Muscle layer of colon (tissue), 2 donors: ENCODE data around the gene METTL1.
"Not testable (repeated sequence)": the region's sequence is repeated elsewhere in the genome, so short reads cannot be mapped to it uniquely, and the experiment has no call there.

Experiments used
- H3K27ac ChIP-seq: one replicate; pipeline ENCODE4 v1.7.0; 2013; ENCODE audit warnings: low read depth, mild to moderate bottlenecking, low read length, moderate library complexity
- H3K27me3 ChIP-seq, 2 donors: one replicate each; pipeline ENCODE4 v1.7.0; 2013; ENCODE audit warnings: low read length in 2 of 2, mild to moderate bottlenecking in 2 of 2; ENCODE audit not compliant: insufficient read depth in 2 of 2, control insufficient read depth in 1 of 2
- H3K36me3 ChIP-seq: one replicate; pipeline ENCODE4 v1.7.0; 2013; ENCODE audit warnings: mild to moderate bottlenecking, low read length; ENCODE audit not compliant: insufficient read depth
- H3K4me1 ChIP-seq: one replicate; pipeline ENCODE4 v1.7.0; 2013; ENCODE audit warnings: mild to moderate bottlenecking, low read length; ENCODE audit not compliant: insufficient read depth
- H3K4me3 ChIP-seq, 2 donors: one replicate each; pipeline ENCODE4 v1.7.0; 2013; ENCODE audit warnings: low read length in 2 of 2, low read depth in 1 of 2, mild to moderate bottlenecking in 1 of 2, moderate library complexity in 1 of 2
- H3K9ac ChIP-seq: one replicate; pipeline ENCODE4 v1.7.0; 2013; ENCODE audit warnings: low read length
- H3K9me3 ChIP-seq: one replicate; pipeline ENCODE4 v1.7.0; 2013; ENCODE audit warnings: mild to moderate bottlenecking, low read length
- donor health status: abdominal sarcoma.
- donor health status: Adenocarcinoma of cecum.

The METTL1 gene

GRCh38 chr12:57775563-57776246 is 3.8 kb upstream of the METTL1 start:
- H3K9me3 ChIP-seq = no peaks in the 10 kb centered on the region
- no peak overlapping the region for H3K27ac ChIP-seq
- H3K27me3 ChIP-seq = no peaks in the 10 kb centered on the region
- peaks cover 9% of the 10 kb centered on the region for H3K36me3 ChIP-seq
- peaks cover 5% of the 10 kb centered on the region for H3K4me1 ChIP-seq
- no peak overlapping the region for H3K4me3 ChIP-seq
- H3K9ac ChIP-seq = no peak overlapping the region

- no peak overlapping the region for H3K4me3 ChIP-seq
- H3K36me3 ChIP-seq = peaks cover 4% of the 10 kb centered on the region
These were observed 3.1 kb upstream of the METTL1 start for GRCh38 chr12:57775044-57775443.

GRCh38 chr12:57774634-57775033 is 2.7 kb upstream of the METTL1 start:
- not testable (repeated sequence) for H3K9me3 ChIP-seq, H3K27me3 ChIP-seq, H3K27ac ChIP-seq, H3K4me1 ChIP-seq, H3K36me3 ChIP-seq, H3K4me3 ChIP-seq, H3K9ac ChIP-seq

More at GRCh38 chr12:57775044-57775443, 3.1 kb upstream of the METTL1 start:
- H3K27ac ChIP-seq = no peak overlapping the region
- H3K27me3 ChIP-seq = no peaks in the 10 kb centered on the region
- H3K4me1 ChIP-seq = peaks cover 5% of the 10 kb centered on the region
- no peaks in the 10 kb centered on the region for H3K9me3 ChIP-seq
- H3K9ac ChIP-seq = no peak overlapping the region

GRCh38 chr12:57772429-57773322 is 771 bp upstream of the METTL1 start, which contains the start of gene EEF1AKMT3:
Gene EEF1AKMT3, plus strand, starts transcription at chr12:57772614. Its CDS starts 111 bp downstream, at chr12:57772725.
- peak within 1 kb of the TSS; percentile 55 for H3K9ac ChIP-seq
- H3K4me3 ChIP-seq = peak within 1 kb of the TSS; percentile 72 to 82
- no peaks in the 10 kb centered on the region for H3K27me3 ChIP-seq
- peaks cover 9% of the 10 kb centered on the region for H3K36me3 ChIP-seq
- H3K9me3 ChIP-seq = no peaks in the 10 kb centered on the region
- peaks cover 5% of the 10 kb centered on the region for H3K4me1 ChIP-seq
- peak within 1 kb of the TSS; percentile 95 for H3K27ac ChIP-seq

- H3K36me3 ChIP-seq = peaks cover 9% of the 10 kb centered on the region
- H3K27ac ChIP-seq = peak overlapping the region; percentile 95
- peak overlapping the region; percentile 8 for H3K9ac ChIP-seq
- H3K4me1 ChIP-seq = peaks cover 13% of the 10 kb centered on the region
- peak overlapping the region; percentile 72 to 82 for H3K4me3 ChIP-seq
- H3K9me3 ChIP-seq = no peaks in the 10 kb centered on the region
- peaks cover 0 to under 1% of the 10 kb centered on the region in 2 donors for H3K27me3 ChIP-seq
These were observed 551 bp downstream of the METTL1 start for GRCh38 chr12:57771236-57771872.

GRCh38 chr12:57770734-57771133 is 1.2 kb downstream of the METTL1 start:
- no peak overlapping the region for H3K9ac ChIP-seq
- H3K4me3 ChIP-seq = no peak overlapping the region
- peaks cover 5% of the 10 kb centered on the region for H3K36me3 ChIP-seq
- H3K27ac ChIP-seq = no peak overlapping the region
- peaks cover 19% of the 10 kb centered on the region for H3K4me1 ChIP-seq
- peaks cover 4 to 6% of the 10 kb centered on the region in 2 donors for H3K27me3 ChIP-seq
- no peaks in the 10 kb centered on the region for H3K9me3 ChIP-seq

GRCh38 chr12:57769594-57769993 is 2.3 kb downstream of the METTL1 start:
- H3K27ac ChIP-seq = no peak overlapping the region
- no peak overlapping the region for H3K4me3 ChIP-seq
- H3K36me3 ChIP-seq = peaks cover 5% of the 10 kb centered on the region
- H3K27me3 ChIP-seq = peaks cover 16 to 17% of the 10 kb centered on the region in 2 donors
- H3K4me1 ChIP-seq = peaks cover 31% of the 10 kb centered on the region
- no peaks in the 10 kb centered on the region for H3K9me3 ChIP-seq
- no peak overlapping the region for H3K9ac ChIP-seq

- Histone ChIP-seq H3K9me3 (no peaks in the 10 kb centered on the region), H3K4me3 (no peak overlapping the region), H3K9ac (no peak overlapping the region), H3K27ac (no peak overlapping the region), H3K36me3 (peaks cover 5% of the 10 kb centered on the region), H3K4me1 (peaks cover 29% of the 10 kb centered on the region), H3K27me3 (peaks cover 33 to 34% of the 10 kb centered on the region in 2 donors)
These were observed 4.0 kb downstream of the METTL1 start for GRCh38 chr12:57767876-57768275.

- Histone ChIP-seq H3K9me3 (no peaks in the 10 kb centered on the region), H3K27me3 (peaks cover 38 to 39% of the 10 kb centered on the region in 2 donors), H3K4me1 (peaks cover 29% of the 10 kb centered on the region), H3K9ac (no peak overlapping the region), H3K4me3 (no peak overlapping the region), H3K36me3 (peaks cover 5% of the 10 kb centered on the region), H3K27ac (no peak overlapping the region)
These were observed 4.6 kb downstream of the METTL1 start for GRCh38 chr12:57767305-57767698.

- Histone ChIP-seq H3K27me3 (peaks cover 40% of the 10 kb centered on the region in 2 donors), H3K27ac (no peak within 1 kb of the TSS), H3K4me3 (peak within 1 kb of the TSS; percentile 15 to 43), H3K36me3 (peaks cover 5% of the 10 kb centered on the region), H3K9ac (no peak within 1 kb of the TSS), H3K9me3 (no peaks in the 10 kb centered on the region), H3K4me1 (peaks cover 29% of the 10 kb centered on the region)
These were observed 5.2 kb downstream of the METTL1 start, which contains the start of gene CYP27B1 for GRCh38 chr12:57766464-57767304. Gene CYP27B1, minus strand, starts transcription at chr12:57767078. Its CDS starts 37 bp downstream, at chr12:57767041.
